NT2/D1 (cell line): Measurements from ENCODE around the gene TMEM132D.

ENCODE experiments used
- SUZ12 ChIP-seq: IDR thresholded peaks from 2 replicates; pipeline ENCODE4 v1.6.1; 2011; ENCODE audit not compliant: insufficient read length, insufficient read depth; ENCODE audit errors: extremely low read depth
- YY1 ChIP-seq: IDR thresholded peaks from 2 replicates; pipeline ENCODE4 v1.6.1; 2011; ENCODE audit not compliant: insufficient read length, insufficient read depth

DNA sequence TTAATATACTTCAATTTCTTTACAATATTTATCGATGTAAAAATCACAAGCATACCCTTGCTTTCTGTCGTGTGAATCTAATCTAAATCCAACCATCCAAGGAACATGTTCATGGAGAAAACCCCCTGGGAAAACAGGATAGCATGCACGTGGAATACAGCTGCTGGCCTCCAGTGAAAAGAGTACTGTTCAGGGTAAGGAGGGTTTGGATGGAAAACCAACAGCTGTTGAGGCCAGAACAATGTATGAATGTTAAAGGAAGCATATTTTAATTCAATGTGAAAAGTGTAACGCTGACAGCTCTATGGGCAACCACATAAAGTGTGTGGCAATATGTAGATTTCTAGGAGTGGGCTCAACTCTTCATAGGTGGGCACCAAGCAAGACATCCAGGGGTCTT, 344.0 kb downstream of the TMEM132D start:
- TF ChIP-seq SUZ12 (no peak), YY1 (no peak)
